Stimulated activated CD8-positive, alpha-beta memory T cell treated with anti-CD3 and anti-CD28 coated beads, Interleukin-2, amount 100 ng/mL, for 1 hour (primary cell): Measurements from ENCODE around the gene FAM131C.
"Not testable (repeated sequence)": the region's sequence is repeated elsewhere in the genome, so short reads cannot be mapped to it uniquely, and the experiment has no call there.

Source experiments
- DNase-seq, 2 donors: peaks; one replicate each; pipeline ENCODE4 v3.0.0-alpha.2; 2020; ENCODE audit warnings: low read depth in 2 of 2

The FAM131C gene

DNA sequence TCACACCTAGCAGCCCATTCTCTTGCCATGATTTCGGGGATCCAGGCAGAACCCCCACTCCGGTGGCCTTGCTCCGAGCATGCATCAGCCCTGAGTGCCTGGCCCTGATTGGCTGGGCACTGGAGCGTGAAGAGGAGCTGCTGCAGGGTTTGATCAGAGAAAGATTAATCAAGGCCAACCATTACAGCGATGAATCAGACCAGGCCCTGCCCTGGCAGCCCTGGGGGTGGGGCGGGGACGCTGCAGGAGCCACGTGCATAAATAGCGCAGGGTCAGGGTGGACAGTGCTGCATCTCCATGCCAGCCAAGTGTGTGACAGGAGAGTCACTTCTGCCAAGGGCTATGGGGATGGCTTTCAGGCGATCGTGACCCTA, 3.4 kb upstream of the FAM131C start:
- no peak for DNase-seq

GRCh38 chr1:16076031-16076864, 2.8 kb upstream of the FAM131C start:
- DNase-seq = no peak

GRCh38 chr1:16075337-16076030, 2.0 kb upstream of the FAM131C start:
- DNase-seq = no peak

DNA sequence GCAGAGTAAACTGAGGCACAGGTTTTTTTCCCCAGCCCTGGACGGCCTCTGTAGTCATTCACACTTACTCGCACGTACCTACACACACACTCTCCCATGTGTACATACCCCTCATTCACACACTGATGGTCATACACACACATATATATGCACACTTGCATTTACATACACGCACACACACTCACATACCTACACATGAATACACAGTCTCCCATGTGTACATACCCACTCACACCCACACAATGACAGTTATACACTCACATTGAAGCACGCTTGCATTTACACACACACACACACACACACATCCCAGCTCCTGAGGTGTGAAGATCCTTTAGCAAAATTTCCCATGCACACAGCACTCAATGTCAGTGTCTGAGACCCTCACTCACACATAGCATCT, 766 bp upstream of the FAM131C start:
- no peak for DNase-seq

GRCh38 chr1:16072616-16073484, 601 bp downstream of the FAM131C start:
- DNase-seq = no peak

- DNase-seq = no peak
Observed at GRCh38 chr1:16072095-16072494, 1.4 kb downstream of the FAM131C start.

- no peak for DNase-seq
Observed at GRCh38 chr1:16071614-16072013, 1.8 kb downstream of the FAM131C start.

- no peak for DNase-seq
Observed at GRCh38 chr1:16070640-16071355, 2.7 kb downstream of the FAM131C start.

DNA sequence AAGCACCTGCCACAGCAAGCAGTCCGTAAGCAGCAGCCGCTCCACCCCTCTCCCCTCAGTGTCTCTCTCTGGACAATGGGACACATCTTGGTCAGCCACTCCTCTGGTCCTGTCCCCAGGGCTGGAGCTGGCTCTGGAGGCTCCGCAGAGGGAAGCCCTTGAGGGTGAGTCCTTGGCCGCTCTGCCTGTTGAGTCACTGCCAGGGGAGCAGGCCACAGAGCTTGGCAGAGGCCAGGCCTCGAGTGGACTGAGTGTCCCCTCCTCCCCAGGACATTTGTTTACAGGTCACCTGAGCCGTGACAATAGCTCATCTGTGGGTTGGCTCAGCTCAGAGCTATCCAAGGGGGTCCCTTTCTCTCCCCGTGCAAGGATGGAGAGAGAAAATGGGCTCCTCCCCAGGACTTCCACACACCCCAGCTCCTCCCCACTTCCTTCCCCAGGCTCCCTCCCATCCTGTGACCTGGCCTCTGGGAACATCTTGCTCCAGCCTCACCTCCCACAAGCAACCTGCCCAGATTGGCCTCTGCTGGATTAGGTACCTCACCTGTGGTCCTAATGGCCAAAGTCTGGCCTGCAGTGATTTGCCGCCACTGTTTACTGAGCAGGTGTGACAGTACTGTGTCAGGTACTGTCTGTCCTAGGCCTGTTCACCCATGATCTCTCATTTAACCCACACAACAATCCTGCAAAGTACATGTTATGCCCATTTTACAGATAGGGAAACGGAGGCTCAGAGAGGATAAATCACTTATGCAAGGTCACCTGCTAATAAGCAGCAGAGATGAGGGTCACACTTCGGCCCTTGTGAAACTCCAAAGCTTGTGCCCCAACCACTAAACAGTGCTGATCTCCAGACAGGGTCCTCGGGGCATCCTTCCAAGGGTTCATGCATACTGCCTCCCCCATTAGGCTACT, 4.8 kb downstream of the FAM131C start:
- DNase-seq = no peak

DNA sequence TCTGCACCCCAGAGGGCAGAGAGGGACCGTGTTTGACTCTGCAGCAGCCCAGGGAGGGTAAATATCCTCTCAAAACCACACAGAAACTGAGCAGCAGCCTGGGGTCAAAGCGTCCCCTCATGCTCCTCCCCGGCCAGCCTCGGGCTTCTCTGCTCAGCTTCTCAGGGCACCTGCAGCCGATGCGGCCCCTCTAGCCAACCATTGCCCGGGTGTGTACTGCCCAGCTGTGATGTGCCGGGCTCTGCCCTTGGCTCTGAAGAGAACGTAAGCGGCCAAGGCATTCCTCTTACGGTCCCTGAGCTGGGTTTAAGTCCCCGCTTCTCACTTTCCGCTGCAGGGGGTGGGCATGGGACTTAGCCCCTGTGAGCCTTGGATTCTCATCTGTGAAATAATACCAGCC, 5.5 kb downstream of the FAM131C start:
- no peak for DNase-seq

DNA sequence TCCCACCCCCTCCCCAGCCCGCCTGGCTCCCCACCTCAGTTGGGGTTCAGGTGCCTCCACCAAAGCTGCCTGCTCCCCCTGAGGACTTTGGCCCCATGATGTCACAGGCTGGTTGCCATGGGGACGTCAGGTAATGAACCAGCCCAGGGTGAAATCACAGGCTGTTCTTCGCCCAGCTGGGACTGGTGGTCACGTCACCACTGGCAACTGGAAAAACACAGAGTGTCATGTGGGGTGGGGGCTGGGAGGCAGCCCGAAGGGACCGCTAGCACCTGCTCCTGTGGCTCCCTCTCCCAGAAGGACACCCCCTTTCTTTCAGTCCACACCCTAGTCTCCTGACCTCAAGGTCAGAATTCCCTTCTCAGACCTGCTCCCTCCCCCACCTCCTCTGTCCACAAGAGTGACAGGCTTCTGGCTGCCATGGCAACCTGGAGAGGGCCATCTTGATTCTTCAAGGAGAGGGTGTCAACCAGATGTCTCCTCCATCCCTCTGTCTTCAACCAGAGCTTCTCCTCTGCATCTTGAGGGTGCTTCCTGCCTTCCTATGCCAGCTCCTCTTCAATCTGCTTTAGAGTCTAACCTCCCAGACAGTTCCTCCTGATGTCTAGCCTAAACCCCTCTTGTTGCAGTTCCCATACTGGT, 6.2 kb downstream of the FAM131C start:
- no peak for DNase-seq

DNA sequence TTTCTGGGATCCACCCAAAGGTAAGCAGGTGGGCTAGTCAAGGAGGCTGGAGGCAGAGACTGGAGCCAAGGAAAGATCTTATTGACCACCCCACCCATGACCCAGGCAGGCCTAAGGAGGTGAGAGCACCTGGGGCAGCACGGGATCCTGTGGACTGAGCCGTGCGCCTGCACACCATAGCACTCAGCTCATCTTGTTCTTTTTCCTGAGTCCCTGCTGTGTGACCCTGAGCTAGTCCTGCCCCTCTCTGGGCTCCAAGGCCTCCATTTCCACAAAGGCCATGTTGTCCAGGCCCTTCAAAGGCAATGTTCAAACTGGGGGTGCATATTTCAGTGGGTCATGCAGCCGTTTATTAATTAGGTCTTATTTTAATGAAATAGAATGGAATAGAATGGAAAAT, 7.2 kb downstream of the FAM131C start:
- DNase-seq = no peak

DNA sequence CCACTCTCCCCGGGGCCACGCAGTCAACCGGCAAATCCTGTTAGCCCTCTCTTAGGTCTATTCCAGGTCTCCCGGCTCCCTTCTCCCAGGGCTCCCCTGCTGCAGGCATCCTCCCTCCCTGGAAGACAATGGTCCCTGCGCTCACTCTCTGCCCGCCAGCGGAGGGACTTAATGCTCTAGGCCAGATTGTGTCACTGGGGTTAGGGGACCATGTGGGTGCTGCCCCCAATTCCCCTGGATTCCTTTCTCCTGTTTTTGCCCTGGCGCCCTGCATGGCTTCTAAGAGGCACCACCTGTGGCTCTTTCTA, 8.2 kb downstream of the FAM131C start:
- no peak for DNase-seq

GRCh38 chr1:16064536-16065268, 8.7 kb downstream of the FAM131C start:
- no peak for DNase-seq

DNA sequence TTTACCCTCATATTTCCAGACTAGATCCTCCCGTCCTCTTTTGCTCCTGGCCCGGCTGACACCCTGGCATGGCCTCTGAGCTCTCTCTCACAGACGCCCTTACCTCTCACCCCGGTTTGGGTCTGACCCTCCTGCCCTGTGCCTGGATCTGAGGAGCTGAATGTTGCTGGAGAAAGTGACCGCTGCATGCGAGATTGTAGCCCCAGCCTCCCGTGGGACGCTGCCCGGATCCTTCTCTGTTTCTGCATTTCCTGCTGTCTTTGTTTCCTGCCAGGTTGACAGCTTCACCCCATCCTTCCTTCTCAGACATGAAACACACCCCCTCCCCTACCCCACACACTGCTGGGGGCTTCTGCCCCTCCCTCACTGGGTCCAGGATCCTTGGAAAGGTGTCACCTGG, 9.5 kb downstream of the FAM131C start:
- DNase-seq = no peak

DNA sequence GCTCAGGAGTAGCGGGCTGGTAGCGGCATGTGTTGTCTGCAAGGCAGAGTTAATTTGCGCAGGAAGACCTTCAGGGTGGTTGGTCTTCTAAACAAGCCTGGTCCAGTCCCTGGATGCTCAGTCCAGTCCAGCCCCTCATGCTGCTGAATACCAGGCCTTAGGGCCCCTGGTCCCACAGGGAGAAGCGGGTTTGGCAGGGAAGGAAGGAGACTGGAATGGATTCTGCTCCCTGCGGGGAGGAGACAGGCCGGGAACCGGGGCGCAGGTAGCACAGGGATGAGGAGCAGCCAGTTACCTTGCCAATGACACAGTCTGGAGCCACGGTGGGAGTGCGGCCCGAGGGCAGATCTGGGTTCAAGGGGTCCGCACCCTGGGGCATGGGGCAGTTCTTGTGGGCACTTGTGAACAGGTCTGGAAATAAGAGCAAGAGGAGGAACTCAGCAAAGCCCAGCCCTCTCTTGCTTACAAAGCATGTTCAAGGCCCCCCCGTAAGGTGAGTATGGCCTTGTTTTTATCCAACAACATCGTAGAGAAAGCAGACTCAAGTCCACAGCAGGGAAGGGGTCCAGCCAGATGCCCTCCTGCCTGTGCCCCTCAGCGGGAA, 10.1 kb downstream of the FAM131C start:
- no peak for DNase-seq

- DNase-seq = not testable (repeated sequence)
Observed at GRCh38 chr1:16062687-16063075, 10.8 kb downstream of the FAM131C start.

- not testable (repeated sequence) for DNase-seq
Observed at GRCh38 chr1:16061989-16062686, 11.3 kb downstream of the FAM131C start.

DNA sequence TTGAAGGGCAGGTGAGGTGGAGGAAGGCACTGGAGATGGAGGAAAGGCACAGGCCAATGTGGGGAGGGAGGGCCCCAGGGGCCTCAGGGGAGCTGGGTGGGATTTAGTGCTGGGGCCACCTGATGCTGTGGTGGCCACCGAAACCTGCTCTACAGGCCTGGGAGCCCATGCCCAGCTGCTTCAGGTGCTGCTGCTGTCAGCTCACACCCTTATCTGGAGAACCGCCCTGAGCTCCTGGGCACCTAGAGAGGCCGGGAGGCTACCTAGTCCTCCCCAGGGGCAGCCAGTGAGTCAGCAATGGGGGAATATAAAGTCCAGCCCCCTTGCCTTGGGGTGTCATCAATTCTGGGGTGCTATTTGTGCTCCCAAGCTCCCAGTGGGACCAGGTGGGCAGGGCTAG, 12.2 kb downstream of the FAM131C start:
- no peak for DNase-seq
